Pancreas (tissue), 10 donors: Measurements from ENCODE around the gene UTP4. TPM values are rescaled to one million over a fixed set of nuclear protein-coding genes. Genes with fewer than 3 reads are reported as not detected.

ENCODE experiments used
- ATAC-seq, 4 donors: fragments of 200-7000 bp; cut with Tn5 transposase; one replicate each; pipeline versions ENCODE4 v1.8.0 to v1.9.1; 2020; ENCODE audit warnings: mild to moderate bottlenecking in 4 of 4, moderate library complexity in 4 of 4
- DNase-seq, 6 donors: peaks; one replicate each; pipeline ENCODE4 v3.0.0-alpha.2; 2020
- FAIRE-seq: peaks from 2 replicates; lab custom pipeline; 2012; peaks lifted over from hg19 to GRCh38; lab: Jason Lieb, UNC
- H3K27ac ChIP-seq, 4 donors: fragments of 200-600 bp; sonication (generic); 1 replicate in 3 of 4; 2 replicates in 1 of 4; pipeline versions ENCODE4 v1.5.0 to v1.8.0; 2020
- H3K27me3 ChIP-seq, 4 donors: fragments of 200-600 bp; one replicate each; pipeline ENCODE4 v1.8.0; 2021
- H3K36me3 ChIP-seq, 3 donors: fragments of 200-600 bp; sonication (generic) in 1 of 3; one replicate each; pipeline versions ENCODE4 v1.5.0 to v1.8.0; 2020 to 2021
- H3K4me1 ChIP-seq, 3 donors: fragments of 200-600 bp; one replicate each; pipeline ENCODE4 v1.8.0; 2021
- H3K4me3 ChIP-seq, 4 donors: fragments of 200-600 bp; sonication (generic) in 2 of 4; one replicate each; pipeline versions ENCODE4 v1.5.0 to v1.8.0; 2020 to 2021
- H3K9me3 ChIP-seq, 4 donors: fragments of 200-600 bp; one replicate each; pipeline ENCODE4 v1.8.0; 2021
- WGBS, 2 donors: extraction: QIAGEN DNeasy Blood & Tissue Kit; methylation state at CpG; one replicate each; pipeline ENCODE4 v1.1.7; 2013; 5-methylcytosine and 5-hydroxymethylcytosine counted together
- intact Hi-C, 3 donors: fragments of 100-400 bp; cut with DNase I; formaldehyde crosslinking; loops; one replicate each; pipeline versions ENCODE4 v1.11.1 to v1.14.2; 2022
- polyA plus RNA-seq, 2 donors: library from polyadenylated mRNA; stranded (reverse); fragments of 200-250 nt; gene quantifications; one replicate each; pipeline ENCODE4 v1.2.3, GENCODE V29; 2013
- total RNA-seq, 6 donors: library from RNA; stranded (reverse); fragmentation: NEBNext Ultra II Directional in 4 of 6; extraction: Animal tissue kit (Norgen Biotek cat#: 25700) in 4 of 6; gene quantifications; one replicate each; pipeline versions ENCODE4 v1.2.1 to v1.2.4, GENCODE V29; 2021 to 2023
- TF ChIP-seq, protein P1 (sequence below), 4 donors: fragments of 200-600 bp; sonication (generic) in 3 of 4; IDR thresholded peaks; one replicate each; pipeline versions ENCODE4 v1.5.0 to v1.8.0; 2021; ENCODE audit warnings: antibody characterized with exemption in 4 of 4
- donor health status: healthy with polysubstance abuse.
- donor health status: DM: no; HTN: no; CAD: no; lungs with moderate emphysema.
- donor health status: DM: no; HTN: no; CAD: no.
- donor health status: control.
- donor health status: control.
- donor health status: Bipolar disorder and iron deficiency.
- donor health status: DM: yes; HTN: yes; CAD: no.
- donor health status: DM: no; HTN: no; CAD: no.
- donor health status: DM: no; HTN: no; CAD: no.
- donor health status: DM: yes; HTN: yes; CAD: no.

The UTP4 gene
- total and polyA plus RNA-seq, 8 donors: 11.6 to 29.0 (median 21.8) TPM

DNA sequence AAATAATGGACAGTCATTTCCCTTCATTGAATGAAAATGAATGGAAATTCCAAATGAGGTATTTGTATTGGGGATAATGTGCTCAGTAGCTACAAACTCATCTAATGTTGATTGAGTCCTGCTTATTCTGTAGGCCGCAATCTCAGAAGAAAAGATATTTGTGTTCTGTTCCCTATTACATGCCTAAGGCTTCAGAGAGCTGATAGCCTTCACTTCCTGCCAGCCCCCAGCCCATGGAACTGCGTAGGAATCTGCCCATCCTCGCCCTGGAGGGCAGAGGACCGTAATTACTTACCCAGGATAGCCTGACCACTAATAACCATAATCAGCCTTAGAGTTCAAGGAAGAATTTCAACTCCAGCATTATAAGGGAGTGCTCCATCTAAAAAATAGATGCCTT lies 36.6 kb downstream of the UTP4 start:
- FAIRE-seq: no peak
- WGBS, 2 donors: 97 to 99% methylated on average over 4 of the region's 4 CpGs
- H3K4me1 ChIP-seq: peaks cover 5 to 19% (median 12%) of the 10 kb centered on the region in 3 donors
- intact Hi-C loops: no loop called here
- TF ChIP-seq, protein P1, sequence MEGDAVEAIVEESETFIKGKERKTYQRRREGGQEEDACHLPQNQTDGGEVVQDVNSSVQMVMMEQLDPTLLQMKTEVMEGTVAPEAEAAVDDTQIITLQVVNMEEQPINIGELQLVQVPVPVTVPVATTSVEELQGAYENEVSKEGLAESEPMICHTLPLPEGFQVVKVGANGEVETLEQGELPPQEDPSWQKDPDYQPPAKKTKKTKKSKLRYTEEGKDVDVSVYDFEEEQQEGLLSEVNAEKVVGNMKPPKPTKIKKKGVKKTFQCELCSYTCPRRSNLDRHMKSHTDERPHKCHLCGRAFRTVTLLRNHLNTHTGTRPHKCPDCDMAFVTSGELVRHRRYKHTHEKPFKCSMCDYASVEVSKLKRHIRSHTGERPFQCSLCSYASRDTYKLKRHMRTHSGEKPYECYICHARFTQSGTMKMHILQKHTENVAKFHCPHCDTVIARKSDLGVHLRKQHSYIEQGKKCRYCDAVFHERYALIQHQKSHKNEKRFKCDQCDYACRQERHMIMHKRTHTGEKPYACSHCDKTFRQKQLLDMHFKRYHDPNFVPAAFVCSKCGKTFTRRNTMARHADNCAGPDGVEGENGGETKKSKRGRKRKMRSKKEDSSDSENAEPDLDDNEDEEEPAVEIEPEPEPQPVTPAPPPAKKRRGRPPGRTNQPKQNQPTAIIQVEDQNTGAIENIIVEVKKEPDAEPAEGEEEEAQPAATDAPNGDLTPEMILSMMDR (IDR thresholded peaks at IDR 0.05): no peak
- no peaks in the 10 kb centered on the region for H3K9me3 ChIP-seq
- no peak overlapping the region for H3K4me3 ChIP-seq
- no peak for ATAC-seq
- peaks cover 0 to 34% (median 2%) of the 10 kb centered on the region in 3 donors for H3K36me3 ChIP-seq
- no peak for DNase-seq
- no peaks in the 10 kb centered on the region for H3K27me3 ChIP-seq
- H3K27ac ChIP-seq: no peak overlapping the region

DNA sequence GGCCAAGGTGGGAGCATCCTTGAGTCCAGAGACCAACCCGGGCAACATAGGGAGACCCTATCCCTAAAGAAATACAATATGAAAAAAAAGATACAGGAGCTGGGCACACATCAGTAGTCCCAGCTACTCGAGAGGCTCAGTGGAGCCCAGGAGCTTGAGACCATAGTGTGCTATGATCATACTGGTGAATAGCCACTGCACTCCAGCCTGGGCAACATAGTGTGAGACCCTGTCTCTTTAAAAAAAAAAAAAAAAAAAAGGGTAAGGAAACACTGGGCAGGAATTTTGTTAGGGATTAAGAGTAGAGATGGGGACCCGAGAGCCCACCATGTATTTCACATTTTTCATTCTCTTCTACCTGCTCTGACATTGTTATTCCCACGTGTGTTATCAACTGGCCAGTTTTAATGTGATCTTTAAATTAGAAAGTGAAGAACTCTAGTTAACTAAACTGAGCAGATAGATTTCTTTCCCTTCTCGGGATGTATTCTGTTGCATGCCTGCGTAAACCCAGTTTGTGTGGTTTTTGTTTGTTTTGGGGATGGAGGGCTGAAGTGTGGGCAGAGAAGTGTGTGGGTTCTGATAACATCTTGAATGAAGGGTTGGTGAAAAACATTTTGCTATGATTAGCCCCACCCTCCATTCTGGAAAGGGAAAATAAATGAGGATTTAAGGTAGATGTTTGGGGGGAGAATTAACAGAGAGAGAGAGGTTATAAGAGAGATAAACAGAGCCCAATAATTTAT lies 37.3 kb downstream of the UTP4 start:
- Histone ChIP-seq H3K4me1 (peaks cover 5 to 19% (median 16%) of the 10 kb centered on the region in 3 donors), H3K36me3 (peaks cover 0 to 32% (median 2%) of the 10 kb centered on the region in 3 donors), H3K4me3 (no peak overlapping the region), H3K27ac (peak overlapping the region in 1 of 4 donors; percentile 21), H3K27me3 (no peaks in the 10 kb centered on the region), H3K9me3 (no peaks in the 10 kb centered on the region)
- TF ChIP-seq, protein P1 (IDR thresholded peaks at IDR 0.05): no peak
- FAIRE-seq (no peak), DNase-seq (no peak), ATAC-seq (no peak)
- intact Hi-C loops: no loop called here
- 47 to 51% methylated on average over 6 of the region's 6 CpGs for WGBS, 2 donors

DNA sequence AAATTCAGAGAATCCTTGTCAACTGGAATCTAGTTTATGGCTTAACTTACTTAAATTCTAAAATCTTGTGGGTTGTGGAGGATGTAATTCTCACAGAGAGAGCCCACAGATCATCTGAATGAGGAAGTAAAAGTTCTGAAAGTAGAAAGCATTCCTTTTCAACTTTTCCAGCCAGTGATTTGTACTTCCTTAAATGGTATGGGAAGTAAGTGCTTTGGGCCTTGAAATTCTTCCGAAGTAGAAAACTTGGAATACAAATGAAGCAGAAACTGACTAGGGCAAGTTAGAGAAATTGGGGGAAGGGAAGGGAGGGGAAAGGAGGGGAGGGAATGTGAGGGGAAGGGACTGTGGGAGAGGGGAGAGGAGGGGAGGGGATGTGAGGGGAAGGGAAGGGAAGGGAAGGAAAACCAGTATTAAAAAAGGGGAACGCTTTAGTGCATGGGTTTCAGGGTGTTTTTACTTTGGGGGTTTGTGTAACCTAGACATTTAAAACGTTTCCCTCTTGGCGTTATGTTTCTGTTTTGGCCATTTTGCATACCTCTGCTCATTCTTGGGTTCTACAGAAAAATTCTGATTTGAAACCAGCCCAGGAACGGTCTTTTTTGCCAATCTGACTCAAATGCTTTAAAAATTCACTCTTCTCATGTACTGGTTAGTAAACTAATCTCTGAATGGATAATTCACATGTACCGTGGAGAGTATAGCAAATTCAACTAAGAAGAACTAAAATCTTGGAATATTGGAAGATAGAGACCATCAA lies 39.1 kb downstream of the UTP4 start:
- intact Hi-C loops: no loop called here
- ATAC-seq (peak in 3 of 4 donors; percentile 20 to 38 (median 37)), DNase-seq (no peak), FAIRE-seq (no peak)
- TF ChIP-seq, protein P1 (IDR thresholded peaks at IDR 0.05): no peak
- Histone ChIP-seq H3K27ac (peak overlapping the region in 3 of 4 donors; percentile 33 to 63 (median 52)), H3K4me1 (peaks cover 5 to 19% (median 16%) of the 10 kb centered on the region in 3 donors), H3K9me3 (no peaks in the 10 kb centered on the region), H3K36me3 (peaks cover 0 to 19% (median 2%) of the 10 kb centered on the region in 3 donors), H3K27me3 (no peaks in the 10 kb centered on the region), H3K4me3 (no peak overlapping the region)
- WGBS, 2 donors: 73 to 77% methylated on average over 6 of the region's 6 CpGs

DNA sequence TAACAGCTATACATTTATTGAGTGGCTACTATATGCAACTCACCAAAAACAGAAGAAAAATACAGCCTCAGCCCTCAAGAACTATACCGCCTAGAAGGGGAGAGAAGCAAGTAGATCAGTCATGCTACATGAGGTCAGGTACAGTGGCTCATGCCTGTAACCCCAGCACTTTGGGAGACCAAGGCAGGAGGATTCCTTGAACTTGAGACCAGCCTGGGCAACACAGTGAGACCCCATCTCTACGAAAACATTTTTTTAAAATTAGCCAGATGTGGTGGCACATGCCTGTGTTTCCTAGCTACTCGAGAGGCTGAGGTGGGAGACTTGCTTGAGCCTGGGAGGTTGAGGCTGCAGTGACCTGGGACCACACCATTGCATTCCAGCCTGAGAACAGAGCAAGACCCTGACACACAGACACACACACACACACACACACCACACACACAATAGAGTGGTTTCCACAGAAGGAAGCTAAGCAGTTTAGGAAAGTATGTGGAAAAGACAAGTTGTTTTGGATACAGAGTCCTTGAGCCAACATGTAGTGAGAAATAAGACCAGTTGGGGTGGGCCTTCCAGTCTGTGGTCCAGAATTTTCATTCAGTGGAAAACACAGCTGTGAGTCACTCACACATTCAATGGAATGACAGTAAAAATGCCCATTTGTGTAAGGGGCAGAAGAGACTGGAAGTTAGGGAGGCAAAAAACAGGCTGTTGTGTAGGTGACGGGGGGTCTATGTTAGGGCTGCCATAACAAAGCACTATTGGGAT lies 43.8 kb downstream of the UTP4 start:
- WGBS, 2 donors: 96 to 99% methylated on average over 4 of the region's 4 CpGs
- Histone ChIP-seq H3K27me3 (no peaks in the 10 kb centered on the region), H3K4me1 (peaks cover 10 to 19% (median 16%) of the 10 kb centered on the region in 3 donors), H3K4me3 (no peak overlapping the region), H3K27ac (no peak overlapping the region), H3K36me3 (no peaks in the 10 kb centered on the region), H3K9me3 (no peaks in the 10 kb centered on the region)
- TF ChIP-seq, protein P1 (IDR thresholded peaks at IDR 0.05): no peak
- ATAC-seq (no peak), FAIRE-seq (no peak), DNase-seq (no peak)
- intact Hi-C loops: no loop called here
